HS-5 (cell line): Measurements from ENCODE around the gene GLUD1.
"Not testable (repeated sequence)": the region's sequence is repeated elsewhere in the genome, so short reads cannot be mapped to it uniquely, and the experiment has no call there.

Experiments used
- DNase-seq: peaks from one replicate; pipeline ENCODE4 v3.0.0-alpha.2; 2012; ENCODE audit warnings: low read depth

Gene GLUD1

DNA sequence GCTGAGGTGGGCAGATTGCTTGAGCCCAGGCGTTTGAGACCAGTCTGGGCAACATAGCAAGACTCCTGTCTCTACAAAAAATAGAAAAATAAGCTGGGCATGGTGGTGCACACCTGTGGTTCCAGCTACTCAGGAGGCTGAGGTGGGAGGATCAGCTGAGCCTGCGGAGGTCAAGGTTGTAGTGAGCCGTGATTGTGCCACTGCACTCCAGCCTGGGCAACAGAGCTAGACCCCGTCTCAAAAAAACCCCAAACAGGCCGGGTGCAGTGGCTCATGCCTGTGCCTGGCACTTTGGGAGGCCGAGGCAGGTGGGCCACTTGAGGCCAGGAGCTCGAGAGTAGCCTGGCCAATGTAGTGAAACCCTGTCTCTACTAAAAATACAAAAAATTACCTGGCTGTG, 51.1 kb downstream of the GLUD1 start:
- not testable (repeated sequence) for DNase-seq

DNA sequence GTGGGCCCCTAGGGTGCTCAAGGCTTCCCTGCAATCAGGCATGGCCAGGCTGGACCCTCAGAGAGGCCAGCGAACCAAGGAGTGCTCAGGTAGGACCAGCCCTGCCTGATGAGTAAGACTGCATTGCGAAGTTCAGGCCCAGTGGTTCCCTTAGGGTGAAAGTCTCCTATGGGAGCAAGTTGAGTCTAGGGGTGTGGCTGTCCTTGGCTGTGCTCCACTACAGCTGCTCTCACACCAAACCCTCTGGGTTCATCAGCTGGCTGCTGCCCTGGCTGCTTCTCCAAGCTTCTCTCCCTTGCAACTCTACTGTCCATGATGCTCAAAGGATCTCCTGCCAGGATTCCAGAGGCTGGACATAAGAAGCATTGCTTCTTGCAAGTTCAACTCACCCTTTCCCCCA, 55.9 kb downstream of the GLUD1 start:
- no peak for DNase-seq

GRCh38 chr10:87038286-87038717, 56.3 kb downstream of the GLUD1 start:
- DNase-seq = no peak

- DNase-seq = no peak
Measured at GRCh38 chr10:87036623-87037022, 58.0 kb downstream of the GLUD1 start.

DNA sequence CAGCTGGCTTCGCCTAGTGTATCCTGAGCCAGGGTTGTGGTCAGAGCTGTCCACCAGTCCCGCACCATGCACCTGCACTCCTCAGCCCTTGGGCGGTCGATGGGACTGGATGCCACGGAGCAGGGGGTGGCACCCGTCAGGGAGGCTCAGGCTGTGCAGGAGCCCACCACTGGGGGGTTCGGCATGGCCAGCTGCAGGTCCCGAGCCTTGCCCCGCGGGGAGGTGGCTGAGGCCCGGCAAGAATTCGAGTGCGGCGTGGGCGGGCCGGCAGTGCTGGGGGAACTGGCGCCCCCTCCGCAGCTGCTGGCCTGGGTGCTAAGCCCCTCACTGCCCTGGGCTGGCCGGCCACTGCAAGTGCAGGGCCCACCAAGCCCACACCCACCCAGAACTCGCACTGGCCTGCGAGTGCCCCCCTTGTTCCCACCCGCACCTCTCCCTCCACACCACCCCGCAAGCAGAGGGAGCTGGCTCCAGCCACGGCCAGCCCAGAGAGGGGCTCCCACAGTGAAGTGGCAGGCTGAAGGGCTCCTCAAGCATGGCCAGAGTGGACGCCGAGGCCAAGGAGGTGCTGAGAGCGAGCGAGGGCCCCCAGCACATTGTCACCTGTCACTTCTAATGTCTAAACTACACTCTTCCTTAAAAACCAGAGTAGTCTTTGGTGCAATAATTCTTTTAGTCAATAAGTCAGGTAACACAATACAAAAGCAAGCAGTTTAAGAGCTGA, 63.6 kb downstream of the GLUD1 start:
- no peak for DNase-seq

DNA sequence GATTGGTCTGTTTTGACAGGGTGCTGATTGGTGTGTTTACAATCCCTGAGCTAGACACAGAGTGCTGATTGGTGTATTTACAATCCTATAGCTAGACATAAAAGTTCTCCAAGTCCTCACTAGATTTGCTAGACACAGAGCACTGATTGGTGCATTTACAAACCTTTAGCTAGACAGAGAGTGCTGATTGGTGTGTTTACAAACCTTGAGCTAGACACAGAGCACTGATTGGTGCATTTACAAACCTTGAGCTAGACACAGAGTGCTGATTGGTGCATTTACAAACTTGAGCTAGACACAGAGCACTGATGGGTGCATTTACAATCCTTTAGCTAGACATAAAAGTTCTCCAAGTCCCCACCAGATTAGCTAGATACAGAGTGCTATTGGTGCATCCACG, 64.2 kb downstream of the GLUD1 start:
- not testable (repeated sequence) for DNase-seq

DNA sequence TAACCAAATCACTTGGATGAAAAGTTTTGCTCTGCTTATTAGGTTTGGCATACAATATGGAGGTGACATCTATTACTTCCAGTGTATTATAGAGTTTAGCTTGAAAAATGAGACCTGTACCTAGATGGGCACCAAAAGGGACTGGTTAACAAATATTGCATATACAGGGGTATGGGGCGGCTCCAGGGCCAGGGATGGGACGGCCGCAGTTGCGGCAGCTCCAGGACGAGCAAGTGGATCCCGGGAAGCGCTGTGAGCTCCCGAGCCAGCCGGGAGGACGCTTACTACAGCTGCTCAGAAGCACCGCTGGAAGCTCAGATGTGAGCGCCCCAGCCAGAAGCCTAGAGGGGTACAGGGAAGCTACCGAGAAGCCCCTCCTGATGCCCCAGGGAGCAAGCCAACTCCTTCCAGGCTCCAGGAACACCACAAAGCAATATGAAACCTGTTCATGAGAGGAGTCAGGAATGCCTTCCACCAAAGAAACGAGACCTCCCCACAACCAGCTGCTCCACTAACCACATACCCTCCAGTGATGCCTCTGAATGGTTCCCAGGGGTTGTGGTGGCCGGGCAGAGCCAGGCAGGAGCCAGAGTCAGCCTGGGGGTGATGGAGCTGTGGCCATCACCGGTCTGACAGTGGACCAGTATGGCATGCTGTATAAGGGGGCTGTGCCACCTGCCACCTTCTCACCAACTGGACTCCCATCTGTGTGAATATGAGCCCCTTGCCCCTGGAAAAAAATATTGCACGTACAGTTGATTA, 67.7 kb downstream of the GLUD1 start:
- DNase-seq = not testable (repeated sequence)

DNA sequence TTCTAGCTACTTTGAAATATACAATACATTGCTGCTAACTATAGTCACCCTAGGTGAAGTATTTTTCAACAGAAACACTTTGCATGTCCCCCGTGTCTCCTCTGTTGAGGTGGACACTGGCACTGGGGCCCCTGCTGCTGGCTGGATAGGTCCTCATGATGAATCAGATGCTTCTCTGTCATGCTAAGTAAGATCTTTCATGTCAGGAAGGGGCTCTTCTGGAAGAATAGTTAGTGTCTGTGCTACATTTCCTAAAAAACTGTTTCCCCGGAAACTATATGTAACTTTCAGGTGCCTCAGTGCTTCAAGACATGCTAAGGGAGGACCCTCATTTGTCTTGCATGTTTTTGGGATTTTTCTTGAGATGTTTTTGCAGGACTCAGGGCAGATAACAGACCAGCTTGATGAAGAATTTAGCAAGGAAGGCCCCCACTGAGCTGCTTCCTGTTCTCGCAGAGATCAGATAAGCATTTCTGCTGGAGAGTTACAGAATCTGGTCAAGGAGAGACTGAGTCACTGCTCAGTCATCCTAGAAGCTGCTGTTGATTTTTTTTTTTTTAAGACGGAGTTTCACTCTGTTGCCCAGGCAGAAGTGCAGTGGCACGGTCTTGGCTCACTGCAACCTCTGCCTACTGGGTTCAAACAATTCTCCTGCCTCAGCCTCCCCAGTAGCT, 69.2 kb downstream of the GLUD1 start:
- peak; percentile 37 for DNase-seq

DNA sequence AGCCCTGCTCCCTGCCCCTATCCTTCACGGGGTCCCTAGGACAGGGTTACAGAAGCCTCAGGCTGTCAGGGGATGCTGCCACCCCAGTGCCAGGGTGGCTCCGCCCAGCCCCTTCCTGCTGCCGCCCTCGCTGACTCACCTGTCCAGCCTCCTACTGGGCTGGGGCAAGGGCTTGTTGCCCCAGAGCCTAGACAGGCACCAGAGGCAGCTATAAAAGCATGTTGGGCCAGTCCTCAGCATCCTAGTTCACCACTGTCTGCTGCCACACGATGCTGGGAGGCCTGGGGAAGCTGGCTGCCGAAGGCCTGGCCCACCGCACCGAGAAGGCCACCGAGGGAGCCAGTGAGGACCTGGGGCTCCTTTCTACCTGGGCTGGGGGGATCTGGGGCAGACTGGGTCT, 74.6 kb downstream of the GLUD1 start, which contains the start of gene FAM25A:
TSS of gene FAM25A (plus strand) at position 239 of the 400 bp plus-strand sequence. CDS start at position 270, 31 bp downstream.
- DNase-seq = not testable (repeated sequence)

GRCh38 chr10:87019504-87019903, 75.1 kb downstream of the GLUD1 start:
- not testable (repeated sequence) for DNase-seq

GRCh38 chr10:87019066-87019465, 75.6 kb downstream of the GLUD1 start:
- not testable (repeated sequence) for DNase-seq

DNA sequence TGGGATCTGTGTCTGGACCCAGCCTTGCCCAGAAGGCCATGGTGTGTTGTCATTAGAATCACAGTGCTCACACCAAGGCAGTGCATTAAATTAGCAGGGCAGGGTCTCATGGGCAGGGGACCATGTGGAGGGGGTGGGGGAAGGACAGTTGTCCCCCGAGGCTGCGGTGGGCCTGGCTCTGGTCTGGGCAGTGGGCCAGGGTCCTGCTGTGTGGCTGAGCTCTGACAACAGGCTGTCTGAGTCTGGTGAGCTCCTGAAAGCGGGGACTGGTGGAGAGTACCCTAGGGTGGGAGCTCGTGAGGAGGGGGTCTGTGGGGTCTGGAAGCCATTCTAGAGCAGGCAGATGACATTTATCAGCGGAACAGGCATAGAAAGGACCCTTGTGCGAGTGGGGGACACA, 76.5 kb downstream of the GLUD1 start:
- DNase-seq = not testable (repeated sequence)

- not testable (repeated sequence) for DNase-seq
Measured at GRCh38 chr10:87014986-87015716, 79.5 kb downstream of the GLUD1 start.

GRCh38 chr10:87013528-87013927, 81.1 kb downstream of the GLUD1 start:
- DNase-seq = not testable (repeated sequence)

GRCh38 chr10:87009134-87009696, 85.4 kb downstream of the GLUD1 start:
- not testable (repeated sequence) for DNase-seq

DNA sequence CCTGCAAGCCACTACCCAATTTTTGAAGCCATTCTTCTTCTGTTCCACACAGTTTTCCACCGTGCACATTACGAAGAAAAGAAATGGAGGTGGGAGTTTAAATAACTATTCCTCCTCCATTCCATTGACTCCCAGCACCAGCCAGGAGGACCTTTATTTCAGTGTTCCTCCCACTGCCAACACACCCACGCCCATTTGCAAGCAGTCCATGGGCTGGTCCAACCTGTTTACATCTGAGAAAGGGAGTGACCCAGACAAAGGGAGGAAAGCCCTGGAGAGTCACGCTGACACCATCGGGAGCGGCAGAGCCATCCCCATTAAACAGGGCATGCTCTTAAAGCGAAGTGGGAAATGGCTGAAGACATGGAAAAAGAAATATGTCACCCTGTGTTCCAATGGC, 86.3 kb downstream of the GLUD1 start:
- DNase-seq = not testable (repeated sequence)

GRCh38 chr10:87007674-87008073, 87.0 kb downstream of the GLUD1 start:
- DNase-seq = not testable (repeated sequence)

GRCh38 chr10:87007124-87007523, 87.5 kb downstream of the GLUD1 start:
- DNase-seq = not testable (repeated sequence)

DNA sequence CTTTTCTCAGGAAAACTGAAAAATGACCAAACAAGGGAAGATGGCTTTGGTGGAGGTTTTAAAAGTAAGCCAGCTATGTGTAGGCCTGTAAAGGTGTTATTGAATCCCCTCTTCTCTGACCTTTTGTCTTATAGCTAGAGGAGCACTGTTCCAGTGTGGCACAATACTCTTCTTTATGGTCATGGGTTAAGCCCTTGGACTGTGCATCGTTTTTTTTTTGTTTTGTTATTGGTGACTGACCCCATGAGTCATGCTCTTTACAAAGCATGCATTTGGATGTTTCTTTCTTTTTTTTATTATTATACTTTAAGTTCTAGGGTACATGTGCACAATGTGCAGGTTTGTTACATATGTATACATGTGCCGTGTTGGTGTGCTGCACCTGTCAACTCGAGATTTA, 94.2 kb downstream of the GLUD1 start:
- no peak for DNase-seq
